ENCODE measurements around the gene FAM174B.

Gene FAM174B

GRCh38 chr15:92669432-92669831, 13.9 kb upstream of the FAM174B start:
- Histone ChIP-seq H3K27ac (replicated peaks) (no peak overlapping the region), H3K27me3 (ENCODE audit: insufficient read depth, poor library complexity, severe bottlenecking) (peaks cover 2% of the 10 kb centered on the region), H3K4me3 (replicated peaks; ENCODE audit: insufficient read depth, low read length) (no peak overlapping the region)
- DNase-seq (ENCODE audit: low read depth in 1 of 2, low spot score in 1 of 2) = no peak
- TF ChIP-seq, protein P1, sequence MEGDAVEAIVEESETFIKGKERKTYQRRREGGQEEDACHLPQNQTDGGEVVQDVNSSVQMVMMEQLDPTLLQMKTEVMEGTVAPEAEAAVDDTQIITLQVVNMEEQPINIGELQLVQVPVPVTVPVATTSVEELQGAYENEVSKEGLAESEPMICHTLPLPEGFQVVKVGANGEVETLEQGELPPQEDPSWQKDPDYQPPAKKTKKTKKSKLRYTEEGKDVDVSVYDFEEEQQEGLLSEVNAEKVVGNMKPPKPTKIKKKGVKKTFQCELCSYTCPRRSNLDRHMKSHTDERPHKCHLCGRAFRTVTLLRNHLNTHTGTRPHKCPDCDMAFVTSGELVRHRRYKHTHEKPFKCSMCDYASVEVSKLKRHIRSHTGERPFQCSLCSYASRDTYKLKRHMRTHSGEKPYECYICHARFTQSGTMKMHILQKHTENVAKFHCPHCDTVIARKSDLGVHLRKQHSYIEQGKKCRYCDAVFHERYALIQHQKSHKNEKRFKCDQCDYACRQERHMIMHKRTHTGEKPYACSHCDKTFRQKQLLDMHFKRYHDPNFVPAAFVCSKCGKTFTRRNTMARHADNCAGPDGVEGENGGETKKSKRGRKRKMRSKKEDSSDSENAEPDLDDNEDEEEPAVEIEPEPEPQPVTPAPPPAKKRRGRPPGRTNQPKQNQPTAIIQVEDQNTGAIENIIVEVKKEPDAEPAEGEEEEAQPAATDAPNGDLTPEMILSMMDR (IDR thresholded peaks at IDR 0.05; ENCODE audit: insufficient read depth, low read length) = no peak
- TF ChIP-seq, protein P2, sequence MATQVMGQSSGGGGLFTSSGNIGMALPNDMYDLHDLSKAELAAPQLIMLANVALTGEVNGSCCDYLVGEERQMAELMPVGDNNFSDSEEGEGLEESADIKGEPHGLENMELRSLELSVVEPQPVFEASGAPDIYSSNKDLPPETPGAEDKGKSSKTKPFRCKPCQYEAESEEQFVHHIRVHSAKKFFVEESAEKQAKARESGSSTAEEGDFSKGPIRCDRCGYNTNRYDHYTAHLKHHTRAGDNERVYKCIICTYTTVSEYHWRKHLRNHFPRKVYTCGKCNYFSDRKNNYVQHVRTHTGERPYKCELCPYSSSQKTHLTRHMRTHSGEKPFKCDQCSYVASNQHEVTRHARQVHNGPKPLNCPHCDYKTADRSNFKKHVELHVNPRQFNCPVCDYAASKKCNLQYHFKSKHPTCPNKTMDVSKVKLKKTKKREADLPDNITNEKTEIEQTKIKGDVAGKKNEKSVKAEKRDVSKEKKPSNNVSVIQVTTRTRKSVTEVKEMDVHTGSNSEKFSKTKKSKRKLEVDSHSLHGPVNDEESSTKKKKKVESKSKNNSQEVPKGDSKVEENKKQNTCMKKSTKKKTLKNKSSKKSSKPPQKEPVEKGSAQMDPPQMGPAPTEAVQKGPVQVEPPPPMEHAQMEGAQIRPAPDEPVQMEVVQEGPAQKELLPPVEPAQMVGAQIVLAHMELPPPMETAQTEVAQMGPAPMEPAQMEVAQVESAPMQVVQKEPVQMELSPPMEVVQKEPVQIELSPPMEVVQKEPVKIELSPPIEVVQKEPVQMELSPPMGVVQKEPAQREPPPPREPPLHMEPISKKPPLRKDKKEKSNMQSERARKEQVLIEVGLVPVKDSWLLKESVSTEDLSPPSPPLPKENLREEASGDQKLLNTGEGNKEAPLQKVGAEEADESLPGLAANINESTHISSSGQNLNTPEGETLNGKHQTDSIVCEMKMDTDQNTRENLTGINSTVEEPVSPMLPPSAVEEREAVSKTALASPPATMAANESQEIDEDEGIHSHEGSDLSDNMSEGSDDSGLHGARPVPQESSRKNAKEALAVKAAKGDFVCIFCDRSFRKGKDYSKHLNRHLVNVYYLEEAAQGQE (IDR thresholded peaks at IDR 0.05; ENCODE audit: insufficient replicate concordance, low read depth) = no peak
- no peak for TF ChIP-seq SPI1 (IDR thresholded peaks at IDR 0.05; ENCODE audit: borderline replicate concordance, low read depth)
- TF ChIP-seq GABPA (IDR thresholded peaks at IDR 0.05; ENCODE audit: low read depth) = no peak
- TF ChIP-seq POLR2AphosphoS5 (IDR thresholded peaks at IDR 0.05; ENCODE audit: low read depth) = no peak

- Histone ChIP-seq H3K27me3 (ENCODE audit: insufficient read depth, poor library complexity, severe bottlenecking) (peaks cover 2% of the 10 kb centered on the region), H3K4me3 (replicated peaks; ENCODE audit: insufficient read depth, low read length) (no peak overlapping the region), H3K27ac (replicated peaks) (no peak overlapping the region)
- no peak for TF ChIP-seq GABPA (IDR thresholded peaks at IDR 0.05; ENCODE audit: low read depth)
- TF ChIP-seq, protein P1 (IDR thresholded peaks at IDR 0.05; ENCODE audit: insufficient read depth, low read length) = no peak
- no peak for TF ChIP-seq POLR2AphosphoS5 (IDR thresholded peaks at IDR 0.05; ENCODE audit: low read depth)
- TF ChIP-seq, protein P2 (IDR thresholded peaks at IDR 0.05; ENCODE audit: insufficient replicate concordance, low read depth) = no peak
- no peak for TF ChIP-seq SPI1 (IDR thresholded peaks at IDR 0.05; ENCODE audit: borderline replicate concordance, low read depth)
- DNase-seq (ENCODE audit: low read depth in 1 of 2, low spot score in 1 of 2) = no peak
Measured at GRCh38 chr15:92668620-92669019, 13.0 kb upstream of the FAM174B start.

- Histone ChIP-seq H3K4me3 (replicated peaks; ENCODE audit: insufficient read depth, low read length) (no peak overlapping the region), H3K27me3 (ENCODE audit: insufficient read depth, poor library complexity, severe bottlenecking) (peaks cover 2% of the 10 kb centered on the region), H3K27ac (replicated peaks) (no peak overlapping the region)
- TF ChIP-seq, protein P2 (IDR thresholded peaks at IDR 0.05; ENCODE audit: insufficient replicate concordance, low read depth) = no peak
- TF ChIP-seq POLR2AphosphoS5 (IDR thresholded peaks at IDR 0.05; ENCODE audit: low read depth) (no peak), GABPA (IDR thresholded peaks at IDR 0.05; ENCODE audit: low read depth) (no peak), SPI1 (IDR thresholded peaks at IDR 0.05; ENCODE audit: borderline replicate concordance, low read depth) (no peak)
- TF ChIP-seq, protein P1 (IDR thresholded peaks at IDR 0.05; ENCODE audit: insufficient read depth, low read length) = no peak
- no peak for DNase-seq (ENCODE audit: low read depth in 1 of 2, low spot score in 1 of 2)
Measured at GRCh38 chr15:92667970-92668485, 12.5 kb upstream of the FAM174B start.

Data from HL-60 (cell line).